Measurements from ENCODE around the gene DNAH14. TPM values are rescaled to one million over a fixed set of nuclear protein-coding genes. Genes with fewer than 3 reads are reported as not detected.

The DNAH14 gene
- total and polyA plus RNA-seq, 4 donors, result 2.7 to 19.8 (median 9.6) TPM

GRCh38 chr1:225259542-225259941 is 330.1 kb downstream of the DNAH14 start:
- no peaks in the 10 kb centered on the region for H3K36me3 ChIP-seq (ENCODE audit: control insufficient read depth in 4 of 4, insufficient read depth in 3 of 4, low read depth in 1 of 4, low read length in 3 of 4)
- TF ChIP-seq HNF4G (IDR thresholded peaks at IDR 0.05), result no peak
- no peak for TF ChIP-seq FOXA2 (IDR thresholded peaks at IDR 0.05)
- TF ChIP-seq HNF4A (conservative IDR thresholded peaks at IDR 0.05), result no peak
- no peak for TF ChIP-seq JUND (IDR thresholded peaks at IDR 0.05)
- no peak for TF ChIP-seq REST (IDR thresholded peaks at IDR 0.05)
- no peak for TF ChIP-seq EGR1 (IDR thresholded peaks at IDR 0.05; ENCODE audit: low read depth in 2 of 2)
- no peak for TF ChIP-seq NR2F2 (IDR thresholded peaks at IDR 0.05)
- TF ChIP-seq, protein P1, sequence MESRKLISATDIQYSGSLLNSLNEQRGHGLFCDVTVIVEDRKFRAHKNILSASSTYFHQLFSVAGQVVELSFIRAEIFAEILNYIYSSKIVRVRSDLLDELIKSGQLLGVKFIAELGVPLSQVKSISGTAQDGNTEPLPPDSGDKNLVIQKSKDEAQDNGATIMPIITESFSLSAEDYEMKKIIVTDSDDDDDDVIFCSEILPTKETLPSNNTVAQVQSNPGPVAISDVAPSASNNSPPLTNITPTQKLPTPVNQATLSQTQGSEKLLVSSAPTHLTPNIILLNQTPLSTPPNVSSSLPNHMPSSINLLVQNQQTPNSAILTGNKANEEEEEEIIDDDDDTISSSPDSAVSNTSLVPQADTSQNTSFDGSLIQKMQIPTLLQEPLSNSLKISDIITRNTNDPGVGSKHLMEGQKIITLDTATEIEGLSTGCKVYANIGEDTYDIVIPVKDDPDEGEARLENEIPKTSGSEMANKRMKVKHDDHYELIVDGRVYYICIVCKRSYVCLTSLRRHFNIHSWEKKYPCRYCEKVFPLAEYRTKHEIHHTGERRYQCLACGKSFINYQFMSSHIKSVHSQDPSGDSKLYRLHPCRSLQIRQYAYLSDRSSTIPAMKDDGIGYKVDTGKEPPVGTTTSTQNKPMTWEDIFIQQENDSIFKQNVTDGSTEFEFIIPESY (IDR thresholded peaks at IDR 0.05), result no peak
- TF ChIP-seq CTCF (IDR thresholded peaks at IDR 0.05; ENCODE audit: low read depth, low read length, missing input control), result no peak
- TF ChIP-seq YY1 (IDR thresholded peaks at IDR 0.05), result no peak
- no peak for TF ChIP-seq RXRA (IDR thresholded peaks at IDR 0.05)
- no peak for TF ChIP-seq SP1 (IDR thresholded peaks at IDR 0.05)
- no peak for TF ChIP-seq FOXA1 (IDR thresholded peaks at IDR 0.05)
- TF ChIP-seq, protein P2, sequence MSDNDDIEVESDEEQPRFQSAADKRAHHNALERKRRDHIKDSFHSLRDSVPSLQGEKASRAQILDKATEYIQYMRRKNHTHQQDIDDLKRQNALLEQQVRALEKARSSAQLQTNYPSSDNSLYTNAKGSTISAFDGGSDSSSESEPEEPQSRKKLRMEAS (IDR thresholded peaks at IDR 0.05), result no peak
- no peak for TF ChIP-seq TAF1 (conservative IDR thresholded peaks at IDR 0.05)
- no peak for TF ChIP-seq GABPA (IDR thresholded peaks at IDR 0.05 in 1 of 2, conservative IDR thresholded peaks at IDR 0.05 in 1 of 2)
- no peaks in the 10 kb centered on the region for H3K27me3 ChIP-seq (ENCODE audit: control insufficient read depth in 4 of 4, insufficient read depth in 4 of 4, low read length in 3 of 4)
- H3K27ac ChIP-seq (ENCODE audit: low read depth in 1 of 2, low read length in 2 of 2), result no peak overlapping the region
- no peaks in the 10 kb centered on the region for H3K4me1 ChIP-seq (ENCODE audit: control insufficient read depth in 4 of 4, insufficient read depth in 4 of 4, low read length in 3 of 4)
- no peak overlapping the region for H3K4me3 ChIP-seq (ENCODE audit: low read depth in 1 of 3, low read length in 3 of 3)
- WGBS, result 91% methylated on average over 1 of the region's 1 CpG
- DNase-seq (ENCODE audit: low spot score), result no peak
- H3K9ac ChIP-seq (ENCODE audit: low read depth in 1 of 2, low read length in 2 of 2), result no peak overlapping the region
- H3K9me3 ChIP-seq (ENCODE audit: control insufficient read depth in 4 of 4, low read length in 3 of 4), result peaks cover 0 to 4% (median 0%) of the 10 kb centered on the region in 4 donors

GRCh38 chr1:225260319-225260718 is 330.8 kb downstream of the DNAH14 start:
- H3K4me1 ChIP-seq (ENCODE audit: control insufficient read depth in 4 of 4, insufficient read depth in 4 of 4, low read length in 3 of 4), result no peaks in the 10 kb centered on the region
- H3K27me3 ChIP-seq (ENCODE audit: control insufficient read depth in 4 of 4, insufficient read depth in 4 of 4, low read length in 3 of 4), result no peaks in the 10 kb centered on the region
- WGBS, result 95% methylated on average over 1 of the region's 1 CpG
- H3K27ac ChIP-seq (ENCODE audit: low read depth in 1 of 2, low read length in 2 of 2), result no peak overlapping the region
- peaks cover 0 to 4% (median 0%) of the 10 kb centered on the region in 4 donors for H3K9me3 ChIP-seq (ENCODE audit: control insufficient read depth in 4 of 4, low read length in 3 of 4)
- DNase-seq (ENCODE audit: low spot score), result no peak
- H3K9ac ChIP-seq (ENCODE audit: low read depth in 1 of 2, low read length in 2 of 2), result no peak overlapping the region
- H3K4me3 ChIP-seq (ENCODE audit: low read depth in 1 of 3, low read length in 3 of 3), result no peak overlapping the region
- H3K36me3 ChIP-seq (ENCODE audit: control insufficient read depth in 4 of 4, insufficient read depth in 3 of 4, low read depth in 1 of 4, low read length in 3 of 4), result no peaks in the 10 kb centered on the region
- no peak for TF ChIP-seq FOXA1 (IDR thresholded peaks at IDR 0.05)
- TF ChIP-seq HNF4A (conservative IDR thresholded peaks at IDR 0.05), result no peak
- no peak for TF ChIP-seq GABPA (IDR thresholded peaks at IDR 0.05 in 1 of 2, conservative IDR thresholded peaks at IDR 0.05 in 1 of 2)
- no peak for TF ChIP-seq RAD21 (IDR thresholded peaks at IDR 0.05)
- no peak for TF ChIP-seq YY1 (IDR thresholded peaks at IDR 0.05)
- TF ChIP-seq, protein P2 (IDR thresholded peaks at IDR 0.05), result no peak
- no peak for TF ChIP-seq HNF4G (IDR thresholded peaks at IDR 0.05)
- TF ChIP-seq FOXA2 (IDR thresholded peaks at IDR 0.05), result no peak
- no peak for TF ChIP-seq CTCF (IDR thresholded peaks at IDR 0.05; ENCODE audit: low read depth, low read length, missing input control)
- TF ChIP-seq JUND (IDR thresholded peaks at IDR 0.05), result no peak
- TF ChIP-seq NR2F2 (IDR thresholded peaks at IDR 0.05), result no peak
- no peak for TF ChIP-seq REST (IDR thresholded peaks at IDR 0.05)
- no peak for TF ChIP-seq RXRA (IDR thresholded peaks at IDR 0.05)
- no peak for TF ChIP-seq SP1 (IDR thresholded peaks at IDR 0.05)
- TF ChIP-seq EGR1 (IDR thresholded peaks at IDR 0.05; ENCODE audit: low read depth in 2 of 2), result no peak
